SJSA1 (cell line): ENCODE results near the gene PPP1R3G. TPM values are rescaled to one million over a fixed set of nuclear protein-coding genes. Genes with fewer than 3 reads are reported as not detected.
"Not testable (repeated sequence)": the region's sequence is repeated elsewhere in the genome, so short reads cannot be mapped to it uniquely, and the experiment has no call there.

Source experiments
- DNase-seq, 2 experiments: peaks; one replicate each; pipeline ENCODE4 v3.0.0-alpha.2; 2015 to 2020; ENCODE audit warnings: low spot score in 2 of 2, low read depth in 1 of 2
- H3K27ac ChIP-seq: fragments of 250-450 bp; sonication (Bioruptor Pico); 2 replicates; pipeline ENCODE4 v1.5.1; 2020; ENCODE audit warnings: mild to moderate bottlenecking, moderate library complexity
- H3K27me3 ChIP-seq: fragments of 250-450 bp; sonication (Bioruptor Pico); replicated peaks from 2 replicates; pipeline ENCODE4 v1.5.1; 2020; ENCODE audit warnings: mild to moderate bottlenecking, moderate library complexity
- H3K36me3 ChIP-seq: fragments of 250-450 bp; sonication (Bioruptor Pico); 2 replicates; pipeline ENCODE4 v1.5.1; 2020; ENCODE audit warnings: mild to moderate bottlenecking
- H3K4me1 ChIP-seq: fragments of 250-450 bp; sonication (Bioruptor Pico); replicated peaks from 2 replicates; pipeline ENCODE4 v1.6.1; 2021; ENCODE audit warnings: mild to moderate bottlenecking
- H3K4me3 ChIP-seq: fragments of 250-450 bp; sonication (Bioruptor Pico); 2 replicates; pipeline ENCODE4 v1.5.1; 2020; ENCODE audit warnings: mild to moderate bottlenecking
- H3K9me3 ChIP-seq: fragments of 250-450 bp; sonication (Bioruptor Pico); replicated peaks from 2 replicates; pipeline ENCODE4 v1.5.1; 2020; ENCODE audit warnings: mild to moderate bottlenecking
- total RNA-seq: library from RNA; depleted of rRNA; stranded (reverse); fragments of >200 nt; shearing (Covaris generic); gene quantifications from 2 replicates; pipeline ENCODE4 v1.2.3, GENCODE V29; 2014

Gene PPP1R3G
- total RNA-seq, 1 experiment from 2014 or later: 0.32 TPM

- DNase-seq: no peak
- Histone ChIP-seq H3K4me3 (no peak overlapping the region), H3K4me1 (peaks cover 16% of the 10 kb centered on the region), H3K36me3 (no peaks in the 10 kb centered on the region), H3K27me3 (no peaks in the 10 kb centered on the region), H3K9me3 (no peaks in the 10 kb centered on the region), H3K27ac (no peak overlapping the region)
These were observed 22.9 kb downstream of the PPP1R3G start for GRCh38 chr6:5108068-5108467.

DNA sequence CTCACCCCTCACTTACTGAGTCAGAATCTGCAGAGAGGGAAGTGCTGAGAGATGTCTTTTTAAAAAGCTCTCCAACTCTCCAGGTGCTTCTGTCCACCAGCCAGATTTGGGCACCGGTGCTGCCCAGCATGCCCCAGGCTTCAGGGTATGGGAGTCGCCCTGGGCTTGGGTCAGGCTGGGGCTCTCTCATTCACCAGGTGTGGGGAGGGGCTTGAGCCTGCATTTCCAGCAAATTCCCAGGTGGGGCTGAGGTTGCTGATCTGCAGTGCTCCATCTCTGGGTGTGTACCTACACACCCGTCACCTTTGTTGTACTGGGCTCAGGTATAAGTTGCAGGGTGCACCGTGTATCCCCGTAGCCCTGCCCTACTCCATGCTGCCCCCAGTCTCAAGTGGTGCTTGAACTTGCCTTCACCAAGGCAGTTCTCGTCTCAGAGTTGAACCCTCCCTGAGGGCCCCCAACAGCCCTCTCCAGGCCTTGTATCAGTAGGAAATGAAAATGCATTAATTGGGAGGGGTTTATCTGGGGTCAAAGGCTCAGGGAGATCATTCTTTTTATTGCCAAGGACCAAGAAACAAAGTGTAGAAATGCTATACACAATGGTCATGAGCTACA, 23.5 kb downstream of the PPP1R3G start:
- Histone ChIP-seq H3K27me3 (no peaks in the 10 kb centered on the region), H3K27ac (no peak overlapping the region), H3K4me3 (no peak overlapping the region), H3K36me3 (no peaks in the 10 kb centered on the region), H3K9me3 (no peaks in the 10 kb centered on the region), H3K4me1 (peaks cover 16% of the 10 kb centered on the region)
- DNase-seq: no peak

GRCh38 chr6:5109436-5109835, 24.3 kb downstream of the PPP1R3G start:
- Histone ChIP-seq H3K9me3 (no peaks in the 10 kb centered on the region), H3K4me3 (no peak overlapping the region), H3K4me1 (peaks cover 16% of the 10 kb centered on the region), H3K27me3 (no peaks in the 10 kb centered on the region), H3K36me3 (no peaks in the 10 kb centered on the region), H3K27ac (no peak overlapping the region)
- DNase-seq: no peak

DNA sequence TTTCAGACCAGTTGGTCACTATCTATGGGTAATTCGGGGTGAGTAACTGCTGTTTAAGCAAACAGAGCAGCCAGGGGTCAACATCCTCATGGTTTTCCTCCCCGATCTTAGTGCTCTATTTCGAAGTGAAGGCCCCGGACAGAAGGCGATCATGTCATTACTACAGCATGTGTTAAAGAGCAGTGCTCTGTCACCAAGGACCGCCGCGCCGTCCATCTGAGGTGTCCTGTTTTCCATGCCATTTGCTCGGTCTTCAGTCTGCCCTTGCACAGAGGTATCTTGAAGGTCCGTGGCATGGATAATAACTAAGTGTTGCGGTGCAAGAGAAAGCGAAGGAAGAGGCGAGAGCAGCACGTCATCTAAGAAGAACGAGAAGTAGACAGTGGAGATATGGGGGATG, 25.1 kb downstream of the PPP1R3G start:
- Histone ChIP-seq H3K36me3 (no peaks in the 10 kb centered on the region), H3K27me3 (no peaks in the 10 kb centered on the region), H3K4me1 (peaks cover 16% of the 10 kb centered on the region), H3K27ac (no peak overlapping the region), H3K4me3 (no peak overlapping the region), H3K9me3 (no peaks in the 10 kb centered on the region)
- DNase-seq: no peak

GRCh38 chr6:5111626-5112025, 26.5 kb downstream of the PPP1R3G start:
- Histone ChIP-seq H3K4me3 (no peak overlapping the region), H3K27ac (no peak overlapping the region), H3K4me1 (peaks cover 16% of the 10 kb centered on the region), H3K27me3 (no peaks in the 10 kb centered on the region), H3K36me3 (no peaks in the 10 kb centered on the region), H3K9me3 (no peaks in the 10 kb centered on the region)
- DNase-seq: no peak

DNA sequence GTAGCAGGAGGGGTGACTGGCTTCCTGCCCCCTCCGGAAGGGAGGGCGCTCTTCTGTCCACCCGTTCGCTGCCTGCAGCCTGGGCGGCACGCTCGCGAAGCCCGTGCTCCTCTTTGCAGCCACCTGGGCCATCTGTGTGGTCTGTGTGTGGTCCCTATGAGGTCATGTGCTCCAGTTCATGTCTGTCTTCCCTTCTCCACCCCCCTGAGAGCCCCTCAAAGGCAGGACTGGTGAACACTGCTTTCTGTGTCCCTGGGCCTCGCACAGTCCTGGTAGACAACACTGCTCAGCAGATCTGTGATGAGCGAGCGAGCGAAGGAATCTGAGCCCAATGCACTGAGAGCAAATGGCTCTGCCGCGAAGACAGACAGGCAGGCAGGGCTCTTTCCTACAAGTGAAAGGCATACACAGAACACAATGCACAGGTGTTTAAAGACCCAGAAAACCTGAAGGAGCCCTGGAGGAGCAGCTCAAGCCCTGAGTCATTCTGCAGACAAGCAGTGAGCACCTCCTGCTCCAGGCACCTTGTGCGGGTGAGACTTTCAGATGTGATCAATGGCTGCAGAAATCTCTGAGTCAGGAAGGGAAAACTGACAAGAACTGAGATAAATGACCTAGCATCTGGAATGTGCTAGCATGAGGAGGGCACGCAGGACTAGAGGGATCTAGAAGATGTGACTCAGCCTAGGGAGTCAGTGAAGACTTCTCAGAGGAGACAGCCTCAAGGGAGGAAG, 27.1 kb downstream of the PPP1R3G start:
- Histone ChIP-seq H3K4me1 (peaks cover 16% of the 10 kb centered on the region), H3K27ac (no peak overlapping the region), H3K4me3 (no peak overlapping the region), H3K27me3 (no peaks in the 10 kb centered on the region), H3K36me3 (no peaks in the 10 kb centered on the region), H3K9me3 (no peaks in the 10 kb centered on the region)
- peak in 1 of 2 experiments; percentile 43 for DNase-seq

GRCh38 chr6:5113096-5113495, 28.0 kb downstream of the PPP1R3G start:
- Histone ChIP-seq H3K4me1 (peaks cover 16% of the 10 kb centered on the region), H3K36me3 (no peaks in the 10 kb centered on the region), H3K4me3 (no peak overlapping the region), H3K9me3 (no peaks in the 10 kb centered on the region), H3K27ac (no peak overlapping the region), H3K27me3 (no peaks in the 10 kb centered on the region)
- DNase-seq: no peak

GRCh38 chr6:5115168-5115567, 30.0 kb downstream of the PPP1R3G start:
- Histone ChIP-seq H3K4me1 (peaks cover 16% of the 10 kb centered on the region), H3K36me3 (no peaks in the 10 kb centered on the region), H3K4me3 (no peak overlapping the region), H3K9me3 (no peaks in the 10 kb centered on the region), H3K27ac (no peak overlapping the region), H3K27me3 (no peaks in the 10 kb centered on the region)
- no peak for DNase-seq

GRCh38 chr6:5116243-5116991, 31.3 kb downstream of the PPP1R3G start:
- no peak overlapping the region for H3K27ac ChIP-seq
- no peaks in the 10 kb centered on the region for H3K27me3 ChIP-seq
- peaks cover 14% of the 10 kb centered on the region for H3K4me1 ChIP-seq
- no peaks in the 10 kb centered on the region for H3K36me3 ChIP-seq
- H3K9me3 ChIP-seq: no peaks in the 10 kb centered on the region
- DNase-seq: no peak
- H3K4me3 ChIP-seq: no peak overlapping the region

- H3K4me1 ChIP-seq: no peaks in the 10 kb centered on the region
These were observed 34.2 kb downstream of the PPP1R3G start for GRCh38 chr6:5119090-5119951.

GRCh38 chr6:5120011-5120410, 34.9 kb downstream of the PPP1R3G start:
- no peak for DNase-seq
- H3K27me3 ChIP-seq: no peaks in the 10 kb centered on the region
- no peaks in the 10 kb centered on the region for H3K36me3 ChIP-seq
- H3K4me3 ChIP-seq: no peak overlapping the region
- no peak overlapping the region for H3K27ac ChIP-seq
- H3K9me3 ChIP-seq: no peaks in the 10 kb centered on the region
- H3K4me1 ChIP-seq: peaks cover 2% of the 10 kb centered on the region

More at GRCh38 chr6:5119090-5119951, 34.2 kb downstream of the PPP1R3G start:
- Histone ChIP-seq H3K9me3 (no peaks in the 10 kb centered on the region), H3K36me3 (no peaks in the 10 kb centered on the region), H3K27me3 (no peaks in the 10 kb centered on the region), H3K4me3 (no peak overlapping the region), H3K27ac (no peak overlapping the region)
- no peak for DNase-seq

- not testable (repeated sequence) for H3K4me1 ChIP-seq, DNase-seq, H3K36me3 ChIP-seq, H3K27ac ChIP-seq, H3K27me3 ChIP-seq, H3K4me3 ChIP-seq, H3K9me3 ChIP-seq
These were observed 35.4 kb downstream of the PPP1R3G start for GRCh38 chr6:5120543-5120942.

DNA sequence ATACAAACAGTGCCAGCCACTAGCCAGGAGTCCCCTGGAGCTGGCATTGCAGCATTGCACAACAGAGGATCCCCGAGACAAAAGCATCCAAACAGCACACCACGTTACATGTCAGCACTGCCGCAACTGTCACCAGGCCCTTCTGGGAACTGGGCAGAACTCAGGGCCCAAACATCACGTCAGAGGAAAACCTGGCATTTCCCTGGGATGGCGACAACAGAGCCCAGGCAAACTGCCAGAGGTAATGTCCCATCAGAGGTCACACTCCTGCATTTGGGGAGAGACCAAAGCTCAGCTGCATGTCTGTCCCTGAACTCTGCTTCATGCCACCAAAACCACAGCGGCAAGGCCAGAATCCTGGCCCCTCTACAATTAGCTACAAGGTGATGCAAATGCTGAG, 36.3 kb downstream of the PPP1R3G start:
- H3K36me3 ChIP-seq: no peaks in the 10 kb centered on the region

More for the DNA sequence above, 36.3 kb downstream of the PPP1R3G start:
- H3K4me1 ChIP-seq: peaks cover 17% of the 10 kb centered on the region
- H3K9me3 ChIP-seq: no peaks in the 10 kb centered on the region
- no peak overlapping the region for H3K27ac ChIP-seq
- H3K27me3 ChIP-seq: no peaks in the 10 kb centered on the region
- no peak for DNase-seq
- H3K4me3 ChIP-seq: no peak overlapping the region
